Suppressor macrophage treated with lipopolysaccharide for 4 hours (primary cell): Measurements from ENCODE around the gene POLR2E.

Experiments used
- DNase-seq: peaks from one replicate; pipeline ENCODE4 v3.0.0-alpha.2; 2020

The POLR2E gene

DNA sequence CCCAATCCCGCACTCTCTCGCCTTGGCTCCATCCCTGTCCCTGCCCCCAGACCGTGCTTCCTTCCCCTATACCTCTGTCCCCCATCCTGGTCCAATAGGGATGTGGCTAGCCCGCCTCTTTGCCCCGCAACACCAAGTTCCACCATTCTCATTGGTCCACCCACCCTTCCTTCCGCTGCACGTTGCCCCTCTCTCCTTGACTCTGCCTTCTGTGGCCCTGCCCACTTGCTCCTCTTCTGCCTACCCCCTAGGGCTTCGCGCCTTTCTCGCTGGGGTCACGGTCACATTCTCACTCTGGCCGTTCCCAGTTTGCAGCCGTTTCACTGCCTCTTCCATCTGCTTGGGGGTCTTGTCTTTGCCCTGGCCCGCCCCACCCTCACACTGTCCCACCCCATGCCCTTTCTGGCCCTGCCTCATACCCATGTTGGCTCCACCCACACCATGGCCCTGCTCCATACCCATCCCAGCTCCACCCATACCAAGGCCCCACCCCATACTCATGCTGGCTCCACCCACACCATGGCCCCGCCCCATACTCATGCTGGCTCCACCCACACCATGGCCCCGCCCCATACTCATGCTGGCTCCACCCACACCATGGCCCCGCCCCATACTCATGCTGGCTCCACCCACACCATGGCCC is 32.7 kb downstream of the POLR2E start:
- peak; percentile 37 for DNase-seq

- no peak for DNase-seq
Measured at GRCh38 chr19:1061987-1062386, 33.2 kb downstream of the POLR2E start.

GRCh38 chr19:1060689-1061088 is 34.5 kb downstream of the POLR2E start:
- no peak for DNase-seq

DNA sequence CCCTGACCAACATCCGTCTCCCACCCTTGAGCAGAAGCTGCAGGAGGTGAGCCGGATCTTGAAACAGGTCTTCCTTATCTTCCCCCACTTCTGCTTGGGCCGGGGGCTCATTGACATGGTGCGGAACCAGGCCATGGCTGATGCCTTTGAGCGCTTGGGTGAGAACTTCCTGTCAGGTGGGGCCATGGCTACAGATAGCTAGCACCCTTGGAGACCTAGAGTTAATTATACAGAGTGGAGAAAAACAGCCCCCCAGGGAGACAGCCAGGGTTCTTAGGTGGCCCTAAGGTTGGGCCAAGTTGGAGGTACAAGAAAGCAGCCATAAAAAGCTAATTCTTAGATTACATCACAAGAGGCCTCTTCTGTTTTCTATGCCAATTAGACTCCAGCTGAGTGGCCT is 37.1 kb downstream of the POLR2E start:
- DNase-seq: no peak

DNA sequence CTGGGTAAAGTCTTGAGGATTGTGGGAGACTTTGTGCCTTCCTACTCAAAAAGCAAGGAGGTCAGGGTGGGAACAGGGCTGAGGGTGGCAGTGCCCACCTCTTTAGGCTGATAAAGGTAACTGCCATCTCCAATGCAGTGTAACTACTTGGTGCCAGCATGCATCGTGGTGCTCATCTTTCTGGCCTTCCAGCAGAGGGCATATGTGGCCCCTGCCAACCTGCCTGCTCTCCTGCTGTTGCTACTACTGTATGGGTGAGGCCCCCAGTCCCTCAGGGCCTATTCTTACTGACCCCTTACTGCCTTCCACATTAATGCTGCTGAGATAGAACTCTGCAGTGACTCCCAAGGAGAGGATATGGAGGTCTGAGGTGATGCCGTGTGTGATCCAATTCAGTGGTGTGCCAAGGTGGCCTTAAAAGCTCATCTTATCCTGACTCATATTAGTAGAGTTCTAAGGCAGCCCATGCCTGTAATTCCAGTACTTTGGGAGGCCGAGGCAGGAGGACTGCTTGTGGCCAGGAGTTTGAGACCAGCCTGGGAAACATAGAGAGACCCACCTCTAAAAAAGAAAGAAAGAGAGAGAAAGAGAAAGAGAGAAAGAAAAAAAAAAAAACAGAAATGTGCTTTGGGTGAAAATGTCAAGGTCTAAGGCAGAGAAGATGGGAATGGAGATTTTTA is 37.9 kb downstream of the POLR2E start:
- peak; percentile 41 for DNase-seq

DNA sequence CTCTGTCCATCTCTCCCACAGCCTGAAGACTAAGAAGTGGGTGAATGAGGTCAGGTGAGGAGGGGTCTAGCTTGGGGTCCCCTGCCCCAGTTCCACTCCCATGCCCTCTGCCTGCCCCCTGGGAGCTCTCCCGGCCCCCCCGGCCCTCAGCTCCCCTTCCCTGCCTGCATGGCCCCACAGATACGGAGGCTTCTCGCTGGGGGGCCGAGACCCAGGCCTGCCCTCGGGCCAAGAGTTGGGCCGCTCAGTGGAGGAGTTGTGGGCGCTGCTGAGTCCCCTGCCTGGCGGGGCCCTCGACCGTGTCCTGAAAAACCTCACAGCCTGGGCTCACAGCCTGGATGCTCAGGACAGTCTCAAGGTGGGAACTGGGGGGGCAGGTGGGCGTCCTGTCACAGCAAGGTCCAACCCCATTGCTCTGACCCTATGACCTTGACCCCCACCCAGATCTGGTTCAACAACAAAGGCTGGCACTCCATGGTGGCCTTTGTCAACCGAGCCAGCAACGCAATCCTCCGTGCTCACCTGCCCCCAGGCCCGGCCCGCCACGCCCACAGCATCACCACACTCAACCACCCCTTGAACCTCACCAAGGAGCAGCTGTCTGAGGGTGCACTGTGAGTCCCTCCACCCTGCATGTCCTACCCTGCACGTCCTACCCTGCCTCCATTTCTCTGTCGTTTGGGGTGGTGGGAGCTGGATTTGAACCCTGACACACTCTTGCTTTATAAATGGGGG is 39.1 kb downstream of the POLR2E start:
- DNase-seq: no peak

DNA sequence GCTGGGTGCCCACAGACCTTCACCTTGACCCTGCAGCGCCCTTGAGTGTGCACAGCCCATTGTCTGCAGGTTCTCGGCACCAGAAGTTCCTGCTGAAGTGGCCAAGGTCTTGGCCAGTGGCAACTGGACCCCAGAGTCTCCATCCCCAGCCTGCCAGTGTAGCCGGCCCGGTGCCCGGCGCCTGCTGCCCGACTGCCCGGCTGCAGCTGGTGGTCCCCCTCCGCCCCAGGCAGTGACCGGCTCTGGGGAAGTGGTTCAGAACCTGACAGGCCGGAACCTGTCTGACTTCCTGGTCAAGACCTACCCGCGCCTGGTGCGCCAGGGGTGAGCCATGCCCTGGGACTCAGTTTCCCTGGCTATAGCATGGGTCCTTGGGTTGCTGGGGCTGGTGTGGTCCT is 40.1 kb downstream of the POLR2E start:
- DNase-seq: no peak

GRCh38 chr19:1054102-1055027 is 40.8 kb downstream of the POLR2E start:
- DNase-seq: no peak

- no peak for DNase-seq
Measured at GRCh38 chr19:1053176-1054101, 41.7 kb downstream of the POLR2E start.

- DNase-seq: no peak
Measured at GRCh38 chr19:1052349-1052975, 42.7 kb downstream of the POLR2E start.

- no peak for DNase-seq
Measured at GRCh38 chr19:1051791-1052190, 43.4 kb downstream of the POLR2E start.

DNA sequence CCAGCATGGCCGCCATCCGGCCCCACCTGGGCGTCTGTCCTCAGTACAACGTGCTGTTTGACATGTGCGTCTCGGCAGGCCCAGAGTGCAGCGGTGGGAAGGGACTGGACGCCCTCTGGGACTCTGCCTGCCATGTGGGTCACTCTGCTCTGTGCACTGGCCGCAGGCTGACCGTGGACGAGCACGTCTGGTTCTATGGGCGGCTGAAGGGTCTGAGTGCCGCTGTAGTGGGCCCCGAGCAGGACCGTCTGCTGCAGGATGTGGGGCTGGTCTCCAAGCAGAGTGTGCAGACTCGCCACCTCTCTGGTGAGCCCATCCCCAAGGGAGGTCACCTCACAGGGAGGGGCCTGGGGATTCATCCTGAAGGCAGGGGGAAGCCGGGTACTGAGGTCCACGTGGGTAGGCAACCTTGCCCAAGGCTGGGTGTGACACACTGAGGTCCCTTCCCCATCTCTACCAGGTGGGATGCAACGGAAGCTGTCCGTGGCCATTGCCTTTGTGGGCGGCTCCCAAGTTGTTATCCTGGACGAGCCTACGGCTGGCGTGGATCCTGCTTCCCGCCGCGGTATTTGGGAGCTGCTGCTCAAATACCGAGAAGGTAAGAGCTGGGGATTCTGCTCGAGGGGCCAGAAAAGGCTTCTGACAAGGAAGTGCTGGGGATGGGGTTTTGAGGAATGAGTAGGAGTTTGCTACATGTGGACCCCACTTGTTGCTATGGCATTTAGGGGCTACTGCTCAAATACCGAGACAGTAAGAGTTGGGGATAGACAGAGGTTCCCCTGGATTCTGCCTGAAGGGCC is 44.0 kb downstream of the POLR2E start:
- no peak for DNase-seq

DNA sequence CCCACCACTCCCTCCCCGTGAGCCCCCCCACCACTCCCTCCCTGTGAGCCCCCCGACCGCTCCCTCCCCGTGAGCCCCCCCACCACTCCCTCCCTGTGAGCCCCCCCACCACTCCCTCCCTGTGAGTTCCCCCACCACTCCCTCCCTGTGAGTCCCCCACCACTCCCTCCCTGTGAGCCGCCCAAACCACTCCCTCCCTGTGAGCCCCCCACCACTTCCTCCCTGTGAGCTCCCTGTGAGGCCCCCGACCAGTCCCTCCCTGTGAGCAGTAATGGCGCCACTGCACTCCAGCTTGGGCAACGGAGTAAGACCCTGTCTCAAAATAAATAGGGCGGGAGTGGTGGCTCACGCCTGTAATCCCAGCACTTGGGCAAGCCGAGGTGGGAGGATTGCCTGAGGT is 45.4 kb downstream of the POLR2E start:
- no peak for DNase-seq

GRCh38 chr19:1049106-1049505 is 46.1 kb downstream of the POLR2E start:
- no peak for DNase-seq

DNA sequence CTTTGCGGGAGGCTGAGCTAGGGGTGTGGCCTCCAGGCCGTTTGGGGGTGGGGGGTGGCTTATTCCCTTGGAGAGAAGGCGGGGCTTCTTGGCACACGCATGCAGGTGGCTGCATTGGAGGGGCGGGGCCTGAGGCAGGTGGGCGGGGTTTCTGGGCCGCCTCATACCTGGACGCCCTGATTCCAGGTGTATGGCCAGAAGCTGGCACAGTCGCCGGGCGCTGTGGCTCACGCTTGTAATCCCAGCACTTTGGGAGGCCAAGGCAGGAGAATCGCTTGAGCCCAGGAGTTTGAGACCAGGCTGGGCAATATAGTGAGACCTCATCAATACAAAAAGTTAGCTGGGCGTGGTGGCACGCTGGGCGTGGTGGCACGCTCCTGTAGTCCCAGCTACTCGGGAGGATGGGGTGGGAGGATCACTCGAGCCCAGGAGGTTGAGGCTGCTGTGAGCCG is 47.5 kb downstream of the POLR2E start:
- DNase-seq: no peak

GRCh38 chr19:1046836-1047695 is 48.1 kb downstream of the POLR2E start:
- DNase-seq: no peak

DNA sequence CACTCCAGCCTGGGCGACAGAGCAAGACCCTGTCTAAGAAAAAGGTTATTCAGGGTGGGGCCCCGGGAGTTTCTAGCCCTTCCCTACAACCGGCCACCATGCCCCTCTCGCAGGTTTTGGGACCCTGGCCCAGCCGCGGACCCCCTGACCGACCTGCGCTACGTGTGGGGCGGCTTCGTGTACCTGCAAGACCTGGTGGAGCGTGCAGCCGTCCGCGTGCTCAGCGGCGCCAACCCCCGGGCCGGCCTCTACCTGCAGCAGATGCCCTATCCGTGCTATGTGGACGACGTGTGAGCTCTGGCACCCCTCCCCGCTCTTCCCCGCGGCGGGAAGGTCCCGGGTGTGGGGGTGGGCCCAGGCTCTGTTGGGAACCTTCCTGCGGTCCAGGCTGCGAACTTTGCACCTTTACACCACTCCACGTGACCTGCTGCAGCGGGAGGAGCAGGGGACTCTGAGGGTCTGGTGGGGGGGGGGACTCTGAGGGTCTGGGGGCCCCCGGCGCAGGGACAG is 49.0 kb downstream of the POLR2E start:
- no peak for DNase-seq

DNA sequence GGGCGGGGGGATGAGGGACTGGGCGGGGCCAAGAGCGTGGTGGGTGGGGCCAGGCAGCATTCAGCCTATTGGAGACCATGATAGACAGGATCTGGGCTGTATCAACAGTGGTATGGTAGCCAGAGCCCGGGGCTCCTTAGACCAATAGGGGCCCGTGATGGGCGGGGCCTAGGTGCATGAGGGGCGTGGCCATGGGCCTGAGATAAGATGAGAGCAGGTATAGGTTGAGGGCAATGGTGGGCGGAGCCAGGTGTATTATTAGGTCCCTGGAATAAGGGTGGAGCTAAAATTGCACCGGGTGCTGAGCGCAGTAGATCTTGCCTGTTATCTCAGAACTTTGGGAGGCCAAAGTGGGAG is 50.0 kb downstream of the POLR2E start:
- peak; percentile 46 for DNase-seq
